ENCODE measurements around the gene CIITA.
A peak's percentile ranks its signal among the peaks of the same experiment; 100 is the strongest.

DNA sequence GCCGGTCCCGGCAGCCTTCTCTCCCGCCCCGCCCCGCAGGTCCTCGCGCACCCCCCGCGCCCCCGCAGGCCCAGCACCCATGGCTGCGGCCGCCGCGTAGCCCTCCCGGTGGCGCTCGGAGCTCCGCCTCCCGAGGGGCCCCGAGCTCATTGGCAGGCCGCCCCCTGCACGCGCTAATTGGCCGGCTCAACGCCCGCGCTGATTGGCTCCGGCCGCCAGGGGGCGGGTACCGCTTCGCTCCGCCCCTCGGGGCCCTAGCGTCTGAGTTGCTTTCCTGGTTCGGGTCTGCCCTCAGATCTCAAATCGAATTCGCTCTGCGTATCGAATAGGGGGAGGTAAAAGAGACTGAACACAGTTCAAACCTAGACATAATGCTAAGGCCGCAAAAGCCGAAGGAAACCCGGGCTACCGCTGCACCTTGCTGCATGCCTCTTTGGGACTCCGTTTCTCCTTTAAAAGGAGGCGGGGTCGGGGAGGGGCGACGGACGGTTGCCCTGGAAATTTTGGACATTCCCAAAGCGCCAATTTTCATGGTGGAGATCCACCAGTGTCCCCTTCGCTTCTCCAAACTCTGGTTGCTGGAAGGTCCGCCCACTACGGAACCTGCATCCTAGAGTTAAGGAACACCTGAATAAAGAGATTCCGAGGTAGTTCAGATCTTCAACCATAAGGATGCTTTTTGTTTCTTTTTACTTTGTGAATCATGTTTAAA lies 65.5 kb downstream of the CIITA start, which contains the start of gene DEXI:
- TF ChIP-seq, protein P1, sequence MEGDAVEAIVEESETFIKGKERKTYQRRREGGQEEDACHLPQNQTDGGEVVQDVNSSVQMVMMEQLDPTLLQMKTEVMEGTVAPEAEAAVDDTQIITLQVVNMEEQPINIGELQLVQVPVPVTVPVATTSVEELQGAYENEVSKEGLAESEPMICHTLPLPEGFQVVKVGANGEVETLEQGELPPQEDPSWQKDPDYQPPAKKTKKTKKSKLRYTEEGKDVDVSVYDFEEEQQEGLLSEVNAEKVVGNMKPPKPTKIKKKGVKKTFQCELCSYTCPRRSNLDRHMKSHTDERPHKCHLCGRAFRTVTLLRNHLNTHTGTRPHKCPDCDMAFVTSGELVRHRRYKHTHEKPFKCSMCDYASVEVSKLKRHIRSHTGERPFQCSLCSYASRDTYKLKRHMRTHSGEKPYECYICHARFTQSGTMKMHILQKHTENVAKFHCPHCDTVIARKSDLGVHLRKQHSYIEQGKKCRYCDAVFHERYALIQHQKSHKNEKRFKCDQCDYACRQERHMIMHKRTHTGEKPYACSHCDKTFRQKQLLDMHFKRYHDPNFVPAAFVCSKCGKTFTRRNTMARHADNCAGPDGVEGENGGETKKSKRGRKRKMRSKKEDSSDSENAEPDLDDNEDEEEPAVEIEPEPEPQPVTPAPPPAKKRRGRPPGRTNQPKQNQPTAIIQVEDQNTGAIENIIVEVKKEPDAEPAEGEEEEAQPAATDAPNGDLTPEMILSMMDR (IDR thresholded peaks at IDR 0.05), result peak; percentile 11 to 74 (median 33)
- peak; percentile 48 to 74 for TF ChIP-seq POLR2A (IDR thresholded peaks at IDR 0.05)

All from Peyer's patch (tissue), 4 donors.